IMR-90 (cell line): ENCODE measurements around the gene DEUP1. TPM values are rescaled to one million over a fixed set of nuclear protein-coding genes. Genes with fewer than 3 reads are reported as not detected.

ENCODE experiments used
- ATAC-seq: fragments of 200-7000 bp; cut with Tn5 transposase; 2 replicates; pipeline ENCODE4 v1.9.1; 2020; ENCODE audit warnings: low read depth, mild to moderate bottlenecking, moderate library complexity
- BruUV-seq: library from RNA; stranded (reverse); fragments of 400-500 nt; replicated peaks from 2 replicates; lab custom pipeline; 2021; lab: Mats Ljungman, UMichigan
- CTCF ChIA-PET: fragments of 300-600 bp; formaldehyde crosslinking; extraction: SDS; loops from one replicate; lab custom pipeline; 2021; ENCODE audit warnings: antibody characterized with exemption; lab: Yijun Ruan, JAX
- POLR2A ChIA-PET: fragments of 300-600 bp; sonication (Branson Sonifier 250); formaldehyde crosslinking; loops from one replicate; lab custom pipeline; 2022; ENCODE audit warnings: antibody characterized with exemption; ENCODE audit not compliant: unreplicated experiment; lab: Charles Lee
- DNase-seq: peaks from one replicate; pipeline ENCODE4 v3.0.0; 2013
- H2AFZ ChIP-seq: replicated peaks from 2 replicates; pipeline ENCODE3; 2013; ENCODE audit warnings: low read length, mild to moderate bottlenecking; ENCODE audit not compliant: poor library complexity
- H2AK5ac ChIP-seq: 2 replicates; pipeline ENCODE4 v1.6.1; 2013; ENCODE audit warnings: low read depth, low read length, inconsistent platforms
- H2AK9ac ChIP-seq: replicated peaks from 2 replicates; pipeline ENCODE3; 2013; ENCODE audit warnings: mild to moderate bottlenecking, low read depth, low read length, moderate library complexity; ENCODE audit not compliant: poor library complexity
- H2BK120ac ChIP-seq: 2 replicates; pipeline ENCODE4 v1.6.1; 2013; ENCODE audit warnings: low read depth, low read length, inconsistent platforms
- H2BK15ac ChIP-seq: 3 replicates; pipeline ENCODE4 v1.6.1; 2013; ENCODE audit warnings: low read depth, low read length, inconsistent platforms
- H2BK20ac ChIP-seq: 2 replicates; pipeline ENCODE4 v1.6.1; 2013; ENCODE audit warnings: low read depth, mild to moderate bottlenecking, inconsistent platforms, low read length, moderate library complexity
- H2BK5ac ChIP-seq: 2 replicates; pipeline ENCODE4 v1.6.1; 2013; ENCODE audit warnings: mild to moderate bottlenecking, low read depth, low read length, inconsistent platforms; ENCODE audit not compliant: poor library complexity, severe bottlenecking
- H3K14ac ChIP-seq: replicated peaks from 2 replicates; pipeline ENCODE4 v1.6.1; 2013; ENCODE audit warnings: low read depth, low read length, inconsistent platforms
- H3K18ac ChIP-seq: 2 replicates; pipeline ENCODE4 v1.6.1; 2013; ENCODE audit warnings: low read depth, low read length, control low read depth
- H3K23ac ChIP-seq: 2 replicates; pipeline ENCODE4 v1.6.1; 2013; ENCODE audit warnings: low read depth, low read length, inconsistent platforms
- H3K27ac ChIP-seq: 2 replicates; pipeline ENCODE4 v1.5.1; 2013; ENCODE audit warnings: mild to moderate bottlenecking, control low read depth, low read length; ENCODE audit not compliant: insufficient read depth
- H3K27me3 ChIP-seq: 2 replicates; pipeline ENCODE4 v1.6.1; 2013; ENCODE audit warnings: low read length; ENCODE audit not compliant: control insufficient read depth, insufficient read depth
- H3K36me3 ChIP-seq: 2 replicates; pipeline ENCODE4 v1.6.1; 2013; ENCODE audit warnings: low read length, mixed read lengths; ENCODE audit not compliant: control insufficient read depth, insufficient read depth
- H3K4ac ChIP-seq: 2 replicates; pipeline ENCODE4 v1.6.1; 2013; ENCODE audit warnings: low read depth, low read length, inconsistent platforms
- H3K4me1 ChIP-seq: 2 replicates; pipeline ENCODE4 v1.6.1; 2013; ENCODE audit warnings: low read length, mixed read lengths; ENCODE audit not compliant: control insufficient read depth, insufficient read depth
- H3K4me2 ChIP-seq: 2 replicates; pipeline ENCODE4 v1.6.1; 2013; ENCODE audit warnings: low read depth, mild to moderate bottlenecking, control low read depth, low read length, moderate library complexity
- H3K4me3 ChIP-seq: 2 replicates; pipeline ENCODE4 v1.5.1; 2013; ENCODE audit warnings: low read depth, mild to moderate bottlenecking, control low read depth, low read length, moderate library complexity; ENCODE audit not compliant: insufficient read depth
- H3K56ac ChIP-seq: 2 replicates; pipeline ENCODE4 v1.6.1; 2013; ENCODE audit warnings: low read length, inconsistent platforms; ENCODE audit not compliant: insufficient read depth; ENCODE audit errors: extremely low read depth
- H3K79me1 ChIP-seq, 2 experiments: 2 replicates each; pipeline ENCODE4 v1.6.1; 2013; ENCODE audit warnings: low read length in 2 of 2, inconsistent platforms in 1 of 2, low read depth in 1 of 2
- H3K9ac ChIP-seq: 2 replicates; pipeline ENCODE4 v1.6.1; 2013; ENCODE audit warnings: low read depth, low read length, control low read depth
- H3K9me1 ChIP-seq: 2 replicates; pipeline ENCODE4 v1.6.1; 2013; ENCODE audit warnings: low read length, inconsistent platforms; ENCODE audit not compliant: insufficient read depth
- H3K9me3 ChIP-seq: 2 replicates; pipeline ENCODE4 v1.6.1; 2013; ENCODE audit warnings: low read length; ENCODE audit not compliant: control insufficient read depth, insufficient read depth
- H4K20me1 ChIP-seq: 2 replicates; pipeline ENCODE4 v1.6.1; 2013; ENCODE audit warnings: low read length, inconsistent platforms; ENCODE audit not compliant: insufficient read depth
- H4K5ac ChIP-seq: 2 replicates; pipeline ENCODE4 v1.6.1; 2013; ENCODE audit warnings: mild to moderate bottlenecking, low read depth, low read length, control low read depth
- H4K8ac ChIP-seq, 2 experiments: 2 replicates each; pipeline ENCODE4 v1.6.1; 2013; ENCODE audit warnings: low read depth in 2 of 2, low read length in 2 of 2, control low read depth in 1 of 2, inconsistent platforms in 1 of 2
- H4K91ac ChIP-seq: 2 replicates; pipeline ENCODE4 v1.6.1; 2013; ENCODE audit warnings: low read depth, low read length, inconsistent platforms; ENCODE audit not compliant: insufficient read depth
- BHLHE40 ChIP-seq: fragments of 150-350 bp; IDR thresholded peaks from 2 replicates; pipeline ENCODE4 v1.6.1; 2016; ENCODE audit warnings: mild to moderate bottlenecking, low read depth, low read length
- CEBPB ChIP-seq: IDR thresholded peaks from 2 replicates; pipeline ENCODE4 v1.6.1; 2012; ENCODE audit warnings: low read depth, low read length, improper control_type of control experiment
- CHD1 ChIP-seq: IDR thresholded peaks from 2 replicates; pipeline ENCODE4 v1.6.1; 2012; ENCODE audit warnings: low read depth, low read length, improper control_type of control experiment
- FOS ChIP-seq: fragments of 150-350 bp; IDR thresholded peaks from 2 replicates; pipeline ENCODE4 v1.6.1; 2016; ENCODE audit warnings: low read depth, low read length
- MAFK ChIP-seq: IDR thresholded peaks from 2 replicates; pipeline ENCODE4 v1.6.1; 2012; ENCODE audit warnings: low read depth, low read length, improper control_type of control experiment
- MXI1 ChIP-seq: IDR thresholded peaks from 2 replicates; pipeline ENCODE4 v1.6.1; 2012; ENCODE audit warnings: low read depth, mild to moderate bottlenecking, low read length, moderate library complexity, borderline replicate concordance
- POLR2A ChIP-seq: IDR thresholded peaks from 2 replicates; pipeline ENCODE4 v1.6.1; 2012; ENCODE audit warnings: mild to moderate bottlenecking, low read depth, low read length
- RCOR1 ChIP-seq: IDR thresholded peaks from 2 replicates; pipeline ENCODE4 v1.6.1; 2012; ENCODE audit warnings: mild to moderate bottlenecking, low read length, improper control_type of control experiment; ENCODE audit not compliant: insufficient replicate concordance
- RFX5 ChIP-seq: IDR thresholded peaks from 2 replicates; pipeline ENCODE4 v1.8.0; 2012; ENCODE audit warnings: low read depth, mild to moderate bottlenecking, low read length, moderate library complexity
- SMC3 ChIP-seq: fragments of 150-350 bp; IDR thresholded peaks from 2 replicates; pipeline ENCODE4 v1.6.1; 2016; ENCODE audit warnings: low read depth, mild to moderate bottlenecking, antibody characterized with exemption, low read length, moderate library complexity
- WGBS, 2 experiments: methylation state at CpG; one replicate each; pipeline versions ENCODE4 v1.1.5 to v1.1.7; 2013; ENCODE audit warnings: missing lambda C conversion rate in 2 of 2; ENCODE audit not compliant: insufficient read length in 1 of 2; ENCODE audit errors: extremely low coverage in 2 of 2; 5-methylcytosine and 5-hydroxymethylcytosine counted together
- dilution Hi-C: fragments of 300-500 bp; cut with HindIII; formaldehyde crosslinking; loops from one replicate; pipeline ENCODE4 v1.14.3; 2018; ENCODE audit warnings: low sequenced_read_pairs; ENCODE audit not compliant: unreplicated experiment
- in situ Hi-C: fragments of 300-500 bp; cut with MboI; formaldehyde crosslinking; loops from 3 replicates; pipeline ENCODE4 v1.14.3; 2019; ENCODE audit warnings: low sequenced_read_pairs, inconsistent platforms, mixed read lengths
- intact Hi-C: fragments of 100-400 bp; cut with micrococcal nuclease; formaldehyde crosslinking; loops from 2 replicates; pipeline ENCODE4 v1.10.0; 2022
- polyA plus RNA-seq, 3 experiments: library from polyadenylated mRNA; depleted of rRNA; stranded (reverse); fragments of >200 nt; gene quantifications; 2 replicates each; pipeline ENCODE4 v1.2.3, GENCODE V29; 2012; ENCODE audit warnings: low replicate concordance in 1 of 3
- total RNA-seq: library from RNA; depleted of rRNA; stranded (reverse); fragments of >200 nt; gene quantifications from 2 replicates; pipeline ENCODE4 v1.2.3, GENCODE V29; 2012

The DEUP1 gene
- total and polyA plus RNA-seq, 2 of the 4 experiments (the other 2 are of a cell fraction): not detected

GRCh38 chr11:93484716-93485115, 154.2 kb downstream of the DEUP1 start:
- Histone ChIP-seq H4K8ac (no peak overlapping the region), H3K9me3 (no peaks in the 10 kb centered on the region), H4K5ac (no peak overlapping the region), H2AK9ac (no peak overlapping the region), H3K23ac (no peak overlapping the region), H3K27me3 (no peaks in the 10 kb centered on the region), H4K91ac (no peak overlapping the region), H3K18ac (no peak overlapping the region), H3K4ac (no peak overlapping the region), H2BK20ac (no peak overlapping the region), H3K14ac (no peak overlapping the region), H2AFZ (no peak overlapping the region), H3K27ac (no peak overlapping the region), H2AK5ac (no peak overlapping the region), H3K9ac (no peak overlapping the region), H3K4me2 (no peak overlapping the region), H3K79me1 (0 out of 4 replicates have a peak, but pooled peaks cover 0 to 4% of the 10 kb centered on the region in 2 experiments), H2BK15ac (no peak overlapping the region), H3K9me1 (peaks cover 8% of the 10 kb centered on the region), H3K56ac (no peak overlapping the region), H4K20me1 (no peaks in the 10 kb centered on the region; the same call in 1 of the 2 replicates), H3K36me3 (no peaks in the 10 kb centered on the region), H2BK5ac (no peak overlapping the region), H3K4me3 (no peak overlapping the region), H2BK120ac (no peak overlapping the region), H3K4me1 (peaks cover 3% of the 10 kb centered on the region; the same call in 1 of the 2 replicates)
- dilution Hi-C loops: no loop called here
- ChIA-PET POLR2A (no interaction called here), CTCF (no interaction called here)
- no CpG with 5 or more reads among the region's 3 CpGs for WGBS, 2 experiments
- in situ Hi-C loops: no loop called here
- BruUV-seq: no TSS peak
- DNase-seq (peak; percentile 62), ATAC-seq (peak; percentile 76)
- TF ChIP-seq RCOR1: no peak
- TF ChIP-seq CEBPB: no peak
- no peak for TF ChIP-seq CHD1
- TF ChIP-seq BHLHE40: no peak
- TF ChIP-seq MXI1: no peak
- no peak for TF ChIP-seq SMC3
- no peak for TF ChIP-seq RFX5
- no peak for TF ChIP-seq FOS
- TF ChIP-seq POLR2A: no peak
- no peak for TF ChIP-seq MAFK
- intact Hi-C loops: no loop called here
